GM18858 (cell line): ENCODE results near the gene PTGDS.
A peak's percentile ranks its signal among the peaks of the same experiment; 100 is the strongest.

Source experiments
- ATAC-seq: cut with Tn5 transposase; IDR thresholded peaks from one replicate; pipeline ENCODE4 v1.9.1; 2021; ENCODE audit not compliant: unreplicated experiment

PTGDS gene

GRCh38 chr9:136977223-136977622 is at the start of gene PTGDS:
TSS of gene PTGDS (plus strand) at chr9:136977504. CDS start at chr9:136977579, 75 bp downstream.
- ATAC-seq, result no peak

GRCh38 chr9:136928591-136928990 is 48.7 kb upstream of the PTGDS start:
- no peak for ATAC-seq

DNA sequence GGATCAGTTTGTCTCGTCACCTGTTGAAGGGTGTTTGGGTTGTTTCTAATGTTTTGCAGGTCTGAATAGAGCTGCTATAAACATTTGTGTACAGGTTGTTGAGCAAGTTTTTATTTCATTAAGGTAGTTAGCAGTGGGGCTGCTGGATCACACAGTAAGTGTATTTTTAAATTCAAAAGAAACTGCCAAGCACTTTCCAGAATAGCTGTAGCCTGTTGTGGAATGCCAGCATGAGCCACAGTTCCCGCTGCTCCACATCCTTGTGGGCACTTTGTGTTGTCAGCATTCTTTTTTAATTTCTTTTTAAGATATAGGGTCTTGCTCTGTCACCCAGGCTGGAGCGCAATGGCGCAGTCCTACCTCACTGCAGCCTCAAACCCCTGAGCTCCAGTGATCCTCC is 47.3 kb upstream of the PTGDS start:
- ATAC-seq, result no peak

- ATAC-seq, result no peak
These were observed 45.6 kb upstream of the PTGDS start for GRCh38 chr9:136931611-136932130.

GRCh38 chr9:136934277-136934676 is 43.0 kb upstream of the PTGDS start:
- ATAC-seq, result no peak

DNA sequence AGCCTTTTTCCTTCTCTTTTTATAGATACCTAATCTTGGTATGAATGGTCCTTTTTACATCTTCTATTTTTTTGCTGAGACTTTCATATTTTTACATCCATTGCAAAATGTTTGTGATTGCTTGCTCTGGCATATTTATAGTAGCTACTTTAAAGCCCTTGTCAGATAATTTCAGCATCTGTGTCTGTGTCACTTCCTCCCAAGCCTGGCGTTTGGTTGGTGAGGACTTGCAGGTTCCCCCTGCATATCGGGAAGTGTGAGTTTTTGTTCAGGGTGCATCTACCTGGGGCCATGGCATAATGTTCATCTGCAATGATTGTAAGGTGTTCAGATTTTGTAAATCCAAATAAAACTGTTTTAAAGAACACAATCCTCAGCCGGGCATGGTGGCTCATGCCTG is 41.7 kb upstream of the PTGDS start:
- ATAC-seq, result no peak

- ATAC-seq, result no peak
These were observed 40.6 kb upstream of the PTGDS start for GRCh38 chr9:136936645-136937170.

DNA sequence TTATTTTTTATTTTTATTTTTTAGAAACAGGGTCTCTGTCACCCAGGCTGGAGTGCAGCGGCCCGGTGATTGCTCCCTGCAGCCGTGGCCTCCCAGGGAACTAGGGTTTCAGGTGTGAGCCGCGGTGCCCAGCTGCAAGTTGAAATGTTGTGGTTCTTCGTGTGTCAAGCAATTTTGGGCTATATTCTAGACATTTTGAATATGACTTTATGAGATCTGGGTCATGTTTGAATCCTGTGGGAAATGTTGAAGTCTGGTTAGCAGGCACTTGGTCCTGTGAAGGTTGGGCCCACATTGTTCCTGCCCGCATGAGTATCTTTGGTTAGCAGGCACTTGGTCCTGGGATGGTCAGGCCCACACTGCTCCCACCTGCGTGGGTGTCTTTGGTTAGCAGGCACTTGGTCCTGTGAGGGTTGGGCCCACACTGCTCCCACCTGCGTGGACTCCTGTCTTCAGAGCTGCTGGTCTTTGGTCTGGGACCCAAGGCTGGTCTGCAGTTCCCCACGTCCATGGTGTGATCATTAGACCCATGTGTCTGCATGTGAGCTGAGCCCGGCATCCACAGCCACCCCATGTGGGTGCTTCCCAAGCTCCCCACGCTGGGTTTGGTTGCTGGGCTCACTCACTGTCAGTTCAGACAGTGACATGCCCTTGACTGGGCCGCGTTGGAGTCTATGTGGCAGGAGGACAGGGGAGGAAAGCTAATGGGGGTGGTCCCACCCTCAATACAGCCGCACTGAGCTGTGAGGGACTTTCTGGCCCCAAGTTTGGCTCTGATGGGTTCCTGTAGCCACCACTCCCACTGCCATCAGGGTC is 39.9 kb upstream of the PTGDS start:
- ATAC-seq, result no peak

- no peak for ATAC-seq
These were observed 37.8 kb upstream of the PTGDS start for GRCh38 chr9:136939431-136939995.

GRCh38 chr9:136939996-136940525 is 37.2 kb upstream of the PTGDS start:
- ATAC-seq, result no peak

DNA sequence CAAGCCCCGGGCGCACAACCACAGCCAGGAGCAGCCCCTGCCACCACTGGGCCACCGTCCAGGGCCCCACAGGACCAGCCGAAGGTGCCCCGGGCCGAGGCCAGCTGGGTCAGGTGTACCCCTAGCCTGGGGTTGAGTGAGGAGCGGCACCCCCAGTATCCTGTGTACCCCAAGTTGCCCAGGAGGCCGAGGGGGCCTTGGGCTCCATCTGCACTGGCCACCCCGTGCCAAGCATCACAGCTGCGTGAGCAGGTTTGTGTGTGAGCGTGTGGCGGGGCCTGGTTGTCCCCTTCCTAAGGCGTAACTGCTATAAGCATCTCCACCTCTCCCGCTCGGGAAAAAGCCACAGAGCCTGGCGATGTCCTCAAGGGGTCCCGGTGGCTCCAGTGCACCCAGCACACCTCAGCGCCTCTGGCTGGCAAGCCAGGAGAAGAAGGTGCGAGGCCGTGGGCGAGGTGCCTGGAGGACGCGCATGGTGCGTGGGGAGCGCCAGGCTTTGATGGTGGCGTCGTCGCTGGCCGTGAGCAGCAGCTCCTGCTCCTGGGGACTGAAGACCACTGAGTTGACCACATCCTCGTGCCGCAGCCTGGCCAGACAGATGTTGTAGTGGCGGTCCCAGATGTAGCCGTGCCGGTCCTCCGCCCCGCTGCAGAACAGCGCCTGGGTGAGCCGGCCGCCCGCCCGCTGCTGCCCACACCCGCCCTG is 36.6 kb upstream of the PTGDS start:
- no peak for ATAC-seq

DNA sequence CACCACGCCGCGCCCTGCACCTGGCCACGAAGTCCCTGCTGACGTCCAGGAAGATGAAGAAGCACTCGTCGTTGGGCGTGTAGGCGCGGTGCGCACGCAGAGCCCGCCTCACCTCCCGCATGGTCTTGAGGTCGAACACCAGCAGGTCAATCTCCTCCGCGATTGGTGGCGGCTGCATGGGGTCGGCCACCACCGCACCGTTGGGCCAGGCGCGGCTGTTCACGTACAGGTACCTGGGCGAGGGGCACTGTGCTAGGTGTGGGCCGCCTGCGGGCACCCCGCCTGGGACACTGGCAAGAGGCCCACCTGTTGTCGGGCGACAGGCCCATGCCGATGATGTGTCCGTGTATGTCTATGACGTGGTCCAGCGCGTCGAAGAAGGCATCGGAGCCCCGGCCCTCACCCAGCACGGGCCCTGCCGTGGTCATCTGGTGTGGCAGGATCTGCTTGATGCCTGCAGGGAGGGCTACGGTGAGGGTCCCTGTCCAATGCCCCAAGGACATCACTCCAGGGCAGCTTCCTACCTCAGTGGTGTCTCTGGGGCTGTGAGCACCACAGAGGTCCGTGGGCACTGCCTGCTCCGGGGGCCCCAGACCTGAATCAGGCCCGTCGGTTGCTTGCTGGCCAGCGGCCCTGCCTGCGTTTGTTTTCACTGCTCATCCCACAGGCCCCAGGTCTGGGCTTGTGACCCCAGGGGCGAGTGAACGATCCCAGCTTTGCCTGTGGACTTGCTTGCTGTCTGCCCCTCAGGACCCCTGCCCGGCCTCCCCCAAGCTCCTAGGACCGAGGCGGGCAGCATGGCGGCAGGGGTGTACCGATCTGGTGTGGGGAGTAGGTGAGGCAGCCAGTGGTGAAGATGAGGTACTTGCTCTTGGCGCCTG is 35.8 kb upstream of the PTGDS start:
- ATAC-seq, result no peak

GRCh38 chr9:136942112-136942880 is 35.0 kb upstream of the PTGDS start:
- ATAC-seq, result no peak

DNA sequence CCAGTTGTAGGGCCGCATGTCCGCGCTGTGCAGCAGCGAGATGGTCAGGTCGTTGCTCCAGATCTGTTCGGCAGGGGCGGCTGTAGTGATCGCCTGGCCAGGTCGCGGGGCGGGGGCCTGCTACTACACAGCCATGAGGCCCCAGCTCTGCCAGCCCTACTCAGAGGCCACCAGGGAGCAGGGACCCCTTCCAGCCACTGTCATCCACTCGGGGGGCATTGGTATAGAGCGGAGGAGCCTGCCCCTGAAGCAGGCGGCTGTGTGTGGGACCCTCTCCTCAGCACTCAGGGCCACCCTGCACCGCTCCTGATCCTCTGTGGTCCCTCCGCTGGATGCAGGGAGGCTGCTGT is 34.4 kb upstream of the PTGDS start:
- no peak for ATAC-seq

- no peak for ATAC-seq
These were observed 33.8 kb upstream of the PTGDS start for GRCh38 chr9:136943291-136944211.

DNA sequence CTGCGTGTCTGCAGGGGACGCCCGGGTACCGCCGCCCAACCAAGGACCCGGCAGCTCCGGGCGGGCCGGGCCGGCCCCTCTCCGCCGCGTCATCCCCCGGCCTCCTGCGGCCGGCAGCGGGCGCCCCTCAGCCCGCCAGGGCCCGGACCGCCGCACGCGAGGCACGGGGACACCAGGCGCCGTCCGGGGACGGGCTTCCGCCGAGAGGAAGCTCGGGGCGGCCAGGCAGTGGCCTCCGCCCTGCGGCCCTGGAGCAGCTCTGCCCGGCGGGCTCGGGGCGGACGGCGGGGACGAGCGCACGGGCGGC is 33.1 kb upstream of the PTGDS start:
- ATAC-seq, result peak; percentile 28

DNA sequence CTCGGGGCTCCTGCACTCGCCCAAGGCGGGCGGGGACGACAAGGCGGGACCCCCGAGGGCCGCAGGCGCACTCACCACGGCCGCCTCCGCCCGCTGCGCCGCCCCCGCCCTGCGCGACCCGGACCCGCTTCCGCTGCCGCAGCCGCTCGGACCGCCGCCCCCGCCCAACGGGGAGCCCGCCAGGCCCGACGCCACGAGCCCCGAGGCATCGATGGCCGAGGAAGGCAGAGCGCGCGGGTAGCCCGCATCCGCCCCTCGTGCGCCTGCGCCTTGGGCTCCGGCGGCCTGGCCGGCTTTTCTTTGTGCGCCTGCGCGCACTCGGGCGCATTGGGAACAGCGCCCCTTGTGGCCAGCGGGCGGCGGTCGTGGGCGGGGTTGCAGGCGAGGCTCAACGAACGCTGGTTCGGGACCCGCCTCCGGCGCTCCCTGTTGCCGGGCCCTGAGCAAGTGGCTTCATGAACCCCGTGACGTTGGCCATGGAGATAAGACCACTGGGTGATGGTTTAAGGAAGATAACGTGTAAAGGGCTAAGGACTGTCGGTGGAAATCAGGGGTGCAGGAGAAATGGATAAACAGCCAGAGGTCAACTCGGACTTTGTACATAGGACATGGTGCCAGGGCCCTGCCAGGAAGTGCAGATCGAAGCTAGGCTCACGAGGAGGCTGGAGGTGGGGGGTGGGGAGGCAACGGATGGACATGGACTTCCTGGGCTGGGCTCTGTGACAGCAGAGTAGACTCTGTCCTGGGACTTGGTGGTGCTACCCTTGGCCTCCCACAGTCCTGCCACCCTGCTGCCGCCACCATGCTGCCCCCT is 32.6 kb upstream of the PTGDS start, which contains the start of the genes C8G and FBXW5:
Gene C8G (plus strand): TSS at position 725 of the 814 bp plus-strand sequence. CDS start 78 bp downstream, at position 803.
Gene FBXW5 (minus strand): TSS at position 220 of the 814 bp plus-strand sequence. CDS start 655 bp downstream, outside the sequence.
- ATAC-seq, result peak; percentile 72
